GM18505 (cell line): Measurements from ENCODE around the gene ZNF574.

Source experiments
- ATAC-seq: cut with Tn5 transposase; IDR thresholded peaks from one replicate; pipeline ENCODE4 v1.9.1; 2021; ENCODE audit not compliant: unreplicated experiment
- POLR2A ChIP-seq: IDR thresholded peaks from 4 replicates; pipeline ENCODE4 v1.6.1; 2011; ENCODE audit warnings: borderline replicate concordance; ENCODE audit not compliant: insufficient read depth, insufficient read length; ENCODE audit errors: extremely low read depth

ZNF574 gene

GRCh38 chr19:42109896-42110295, 33.9 kb downstream of the ZNF574 start:
- no peak for TF ChIP-seq POLR2A
- ATAC-seq = no peak

- TF ChIP-seq POLR2A = no peak
- no peak for ATAC-seq
These were observed 34.7 kb downstream of the ZNF574 start for GRCh38 chr19:42110658-42111057.

GRCh38 chr19:42111384-42111783, 35.4 kb downstream of the ZNF574 start:
- ATAC-seq = no peak
- TF ChIP-seq POLR2A = no peak

GRCh38 chr19:42111811-42112210, 35.8 kb downstream of the ZNF574 start:
- TF ChIP-seq POLR2A = no peak
- no peak for ATAC-seq

- no peak for ATAC-seq
- no peak for TF ChIP-seq POLR2A
These were observed 37.8 kb downstream of the ZNF574 start for GRCh38 chr19:42113641-42114348.

GRCh38 chr19:42114412-42114811, 38.4 kb downstream of the ZNF574 start:
- TF ChIP-seq POLR2A = no peak
- ATAC-seq = peak; percentile 58

- ATAC-seq = no peak
- no peak for TF ChIP-seq POLR2A
These were observed 39.3 kb downstream of the ZNF574 start for GRCh38 chr19:42115219-42115618.

GRCh38 chr19:42115705-42116104, 39.7 kb downstream of the ZNF574 start:
- no peak for ATAC-seq
- TF ChIP-seq POLR2A = no peak

- ATAC-seq = no peak
- TF ChIP-seq POLR2A = no peak
These were observed 40.5 kb downstream of the ZNF574 start for GRCh38 chr19:42116308-42117075.

- no peak for TF ChIP-seq POLR2A
These were observed 41.1 kb downstream of the ZNF574 start for GRCh38 chr19:42117076-42117475.

GRCh38 chr19:42120276-42120980, 44.5 kb downstream of the ZNF574 start:
- no peak for ATAC-seq
- no peak for TF ChIP-seq POLR2A

More at GRCh38 chr19:42117076-42117475, 41.1 kb downstream of the ZNF574 start:
- ATAC-seq = no peak

- TF ChIP-seq POLR2A = peak; percentile 8
- no peak for ATAC-seq
These were observed 45.2 kb downstream of the ZNF574 start for GRCh38 chr19:42121036-42121621.

GRCh38 chr19:42121656-42122069, 45.7 kb downstream of the ZNF574 start:
- no peak for ATAC-seq

More at GRCh38 chr19:42121656-42122069, 45.7 kb downstream of the ZNF574 start:
- peak; percentile 7 for TF ChIP-seq POLR2A
